ENCODE measurements around the gene RCN2. TPM values are rescaled to one million over a fixed set of nuclear protein-coding genes. Genes with fewer than 3 reads are reported as not detected.

The RCN2 gene
- total RNA-seq, 1 donor from 2014 or later = 645 TPM

DNA sequence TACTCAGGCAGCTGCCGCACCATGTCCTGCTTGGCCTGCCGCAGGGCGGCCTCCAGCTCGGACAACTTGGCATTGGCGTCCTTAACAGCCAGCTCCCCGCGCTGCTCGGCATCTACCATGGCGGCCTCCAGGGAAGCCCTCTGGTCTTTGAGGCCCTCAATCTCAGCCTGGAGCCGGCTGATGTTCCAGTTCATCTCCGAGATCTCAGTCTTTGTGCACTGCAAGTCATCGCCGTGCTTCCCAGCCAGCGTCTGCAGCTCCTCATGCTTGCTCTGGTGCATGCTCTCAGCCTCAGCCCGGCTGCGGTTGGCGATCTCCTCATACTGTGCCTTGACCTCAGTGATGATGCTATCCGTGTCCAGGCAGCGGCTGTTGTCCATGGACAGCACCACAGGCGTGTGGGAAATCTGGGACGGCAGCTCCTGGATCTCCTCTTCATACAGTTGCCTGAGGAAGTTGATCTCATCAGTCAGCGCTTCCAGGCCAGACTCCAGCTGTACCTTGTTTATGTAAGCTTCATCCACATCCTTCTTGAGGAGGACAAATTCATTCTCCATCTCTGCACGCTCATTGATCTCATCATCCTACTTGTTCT lies 47.9 kb downstream of the RCN2 start:
- Mint-ChIP-seq H3K27ac (no peak overlapping the region), H3K4me3 (no peak overlapping the region), H3K9me3 (peaks cover 8% of the 10 kb centered on the region), H3K27me3 (ENCODE audit: insufficient read depth, low read depth) (peaks cover 8% of the 10 kb centered on the region), H3K36me3 (no peaks in the 10 kb centered on the region), H3K4me1 (peaks cover 16% of the 10 kb centered on the region)
- H3K9me3 ChIP-seq (ENCODE audit: low read depth) = no peaks in the 10 kb centered on the region
- TF ChIP-seq, protein P1, sequence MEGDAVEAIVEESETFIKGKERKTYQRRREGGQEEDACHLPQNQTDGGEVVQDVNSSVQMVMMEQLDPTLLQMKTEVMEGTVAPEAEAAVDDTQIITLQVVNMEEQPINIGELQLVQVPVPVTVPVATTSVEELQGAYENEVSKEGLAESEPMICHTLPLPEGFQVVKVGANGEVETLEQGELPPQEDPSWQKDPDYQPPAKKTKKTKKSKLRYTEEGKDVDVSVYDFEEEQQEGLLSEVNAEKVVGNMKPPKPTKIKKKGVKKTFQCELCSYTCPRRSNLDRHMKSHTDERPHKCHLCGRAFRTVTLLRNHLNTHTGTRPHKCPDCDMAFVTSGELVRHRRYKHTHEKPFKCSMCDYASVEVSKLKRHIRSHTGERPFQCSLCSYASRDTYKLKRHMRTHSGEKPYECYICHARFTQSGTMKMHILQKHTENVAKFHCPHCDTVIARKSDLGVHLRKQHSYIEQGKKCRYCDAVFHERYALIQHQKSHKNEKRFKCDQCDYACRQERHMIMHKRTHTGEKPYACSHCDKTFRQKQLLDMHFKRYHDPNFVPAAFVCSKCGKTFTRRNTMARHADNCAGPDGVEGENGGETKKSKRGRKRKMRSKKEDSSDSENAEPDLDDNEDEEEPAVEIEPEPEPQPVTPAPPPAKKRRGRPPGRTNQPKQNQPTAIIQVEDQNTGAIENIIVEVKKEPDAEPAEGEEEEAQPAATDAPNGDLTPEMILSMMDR (IDR thresholded peaks at IDR 0.05) = no peak
- TF ChIP-seq EZH2phosphoT487 (IDR thresholded peaks at IDR 0.05) (no peak), EZH2 (IDR thresholded peaks at IDR 0.05) (no peak)
- H3K4me2 ChIP-seq = no peak overlapping the region
- no peaks in the 10 kb centered on the region for H3K79me2 ChIP-seq (ENCODE audit: low read depth)
- DNase-seq (ENCODE audit: low spot score) = no peak
- H3F3A ChIP-seq (ENCODE audit: low read depth) = peaks cover 9% of the 10 kb centered on the region
- no peak overlapping the region for H3K9ac ChIP-seq
- H3K4me1 ChIP-seq = peaks cover 17% of the 10 kb centered on the region
- H3K4me3 ChIP-seq = no peak overlapping the region
- no peak overlapping the region for H2AFZ ChIP-seq (replicated peaks)
- H3K27me3 ChIP-seq = no peaks in the 10 kb centered on the region
- H3K36me3 ChIP-seq = no peaks in the 10 kb centered on the region
- H3K27ac ChIP-seq = no peak overlapping the region
- no peaks in the 10 kb centered on the region for H4K20me1 ChIP-seq (ENCODE audit: low read depth)

DNA sequence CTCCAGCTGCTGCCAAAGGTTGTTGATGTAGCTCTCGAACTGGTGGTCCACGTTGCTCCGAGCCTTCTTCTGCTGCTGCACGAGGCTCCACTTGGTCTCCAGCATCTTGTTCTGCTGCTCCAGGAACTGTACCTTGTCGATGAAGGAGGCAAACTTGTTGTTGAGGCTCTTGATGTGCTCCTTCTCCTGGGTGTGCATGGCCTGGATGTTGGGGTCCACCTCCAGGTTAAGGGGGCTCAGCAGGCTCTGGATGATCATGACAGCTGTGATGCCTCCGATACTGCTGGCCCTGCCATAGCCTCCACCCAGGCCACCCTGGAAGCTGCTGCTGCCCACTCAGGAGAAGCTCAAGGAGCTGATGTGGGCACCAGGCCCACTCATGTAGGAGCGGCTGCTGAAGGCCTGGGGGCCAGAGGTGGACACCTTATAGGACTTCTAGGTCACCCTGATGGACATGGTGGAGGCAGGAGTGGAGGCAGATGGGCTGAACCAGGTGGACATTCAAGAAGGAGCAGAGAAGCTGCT lies 48.5 kb downstream of the RCN2 start:
- Histone ChIP-seq H3K9me3 (ENCODE audit: low read depth) (no peaks in the 10 kb centered on the region), H3K27me3 (no peaks in the 10 kb centered on the region), H3K4me2 (no peak overlapping the region), H3K79me2 (ENCODE audit: low read depth) (no peaks in the 10 kb centered on the region), H4K20me1 (ENCODE audit: low read depth) (no peaks in the 10 kb centered on the region), H3K36me3 (no peaks in the 10 kb centered on the region), H3K4me1 (peaks cover 17% of the 10 kb centered on the region), H3F3A (ENCODE audit: low read depth) (peaks cover 9% of the 10 kb centered on the region), H3K9ac (no peak overlapping the region), H3K4me3 (no peak overlapping the region), H3K27ac (no peak overlapping the region), H2AFZ (replicated peaks) (no peak overlapping the region)
- Mint-ChIP-seq H3K9me3 (peaks cover 8% of the 10 kb centered on the region), H3K27me3 (ENCODE audit: insufficient read depth, low read depth) (peaks cover 6% of the 10 kb centered on the region), H3K36me3 (no peaks in the 10 kb centered on the region), H3K4me3 (no peak overlapping the region), H3K27ac (no peak overlapping the region), H3K4me1 (peaks cover 16% of the 10 kb centered on the region)
- TF ChIP-seq EZH2 (IDR thresholded peaks at IDR 0.05) = no peak
- TF ChIP-seq, protein P1 (IDR thresholded peaks at IDR 0.05) = no peak
- TF ChIP-seq EZH2phosphoT487 (IDR thresholded peaks at IDR 0.05) = no peak
- DNase-seq (ENCODE audit: low spot score) = no peak

DNA sequence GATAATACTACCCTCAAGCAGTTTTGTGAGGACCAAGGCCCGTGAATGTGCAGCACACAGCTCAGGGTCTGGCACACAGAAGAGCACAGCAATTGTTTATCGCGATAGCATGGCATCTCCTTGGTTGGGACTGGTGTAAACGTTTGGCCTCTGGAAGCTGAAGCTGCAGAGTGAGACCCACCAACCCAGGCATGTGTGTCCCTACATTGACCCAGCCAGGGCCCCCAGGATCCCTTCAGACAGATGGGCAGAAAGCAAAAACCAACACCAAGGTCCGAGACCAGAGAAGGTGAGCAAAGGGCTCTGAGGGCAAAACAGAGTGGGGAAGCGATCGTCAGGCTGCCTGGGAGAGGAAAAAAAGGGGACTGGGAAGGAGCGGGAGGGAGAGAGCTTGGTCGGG lies 50.8 kb downstream of the RCN2 start:
- Histone ChIP-seq H3K36me3 (no peaks in the 10 kb centered on the region), H3K4me2 (no peak overlapping the region), H3F3A (ENCODE audit: low read depth) (peaks cover 9% of the 10 kb centered on the region), H3K4me1 (peaks cover 17% of the 10 kb centered on the region), H3K9me3 (ENCODE audit: low read depth) (no peaks in the 10 kb centered on the region), H4K20me1 (ENCODE audit: low read depth) (no peaks in the 10 kb centered on the region), H3K4me3 (no peak overlapping the region), H3K27me3 (no peaks in the 10 kb centered on the region), H3K27ac (no peak overlapping the region), H3K79me2 (ENCODE audit: low read depth) (no peaks in the 10 kb centered on the region), H2AFZ (replicated peaks) (peak overlapping the region; percentile 26), H3K9ac (no peak overlapping the region)
- peak overlapping the region; percentile 16 for H3K4me3 Mint-ChIP-seq
- H3K4me1 Mint-ChIP-seq = peaks cover 16% of the 10 kb centered on the region
- TF ChIP-seq, protein P1 (IDR thresholded peaks at IDR 0.05) = no peak
- no peak for TF ChIP-seq EZH2 (IDR thresholded peaks at IDR 0.05)
- TF ChIP-seq EZH2phosphoT487 (IDR thresholded peaks at IDR 0.05) = no peak
- peaks cover 6% of the 10 kb centered on the region for H3K27me3 Mint-ChIP-seq (ENCODE audit: insufficient read depth, low read depth)
- H3K27ac Mint-ChIP-seq = no peak overlapping the region
- no peak for DNase-seq (ENCODE audit: low spot score)
- H3K9me3 Mint-ChIP-seq = peaks cover 8% of the 10 kb centered on the region
- no peaks in the 10 kb centered on the region for H3K36me3 Mint-ChIP-seq

All from neural progenitor cell (in vitro differentiated cells).